Upper lobe of right lung (tissue), 1 donor: ENCODE measurements around the gene FEM1A. TPM values are rescaled to one million over a fixed set of nuclear protein-coding genes. Genes with fewer than 3 reads are reported as not detected.
"Not testable (repeated sequence)": the region's sequence is repeated elsewhere in the genome, so short reads cannot be mapped to it uniquely, and the experiment has no call there.

Experiments
- ATAC-seq: fragments of 200-7000 bp; cut with Tn5 transposase; one replicate; pipeline ENCODE4 v1.9.1; 2020; ENCODE audit warnings: mild to moderate bottlenecking, moderate library complexity
- DNase-seq: peaks from one replicate; pipeline ENCODE4 v3.0.0-alpha.2; 2020
- H3K27ac ChIP-seq: fragments of 200-600 bp; one replicate; pipeline ENCODE4 v1.8.0; 2022
- H3K27me3 ChIP-seq: fragments of 200-600 bp; one replicate; pipeline ENCODE4 v1.8.0; 2022; ENCODE audit warnings: mild to moderate bottlenecking
- H3K36me3 ChIP-seq: fragments of 200-600 bp; one replicate; pipeline ENCODE4 v1.8.0; 2022
- H3K4me1 ChIP-seq: fragments of 200-600 bp; one replicate; pipeline ENCODE4 v1.8.0; 2022
- H3K4me3 ChIP-seq: fragments of 200-600 bp; one replicate; pipeline ENCODE4 v1.8.0; 2022; ENCODE audit warnings: mild to moderate bottlenecking
- H3K9me3 ChIP-seq: fragments of 200-600 bp; one replicate; pipeline ENCODE4 v1.8.0; 2022
- CTCF ChIP-seq: fragments of 200-600 bp; IDR thresholded peaks from one replicate; pipeline ENCODE4 v1.8.0; 2022; ENCODE audit warnings: antibody characterized with exemption
- intact Hi-C: fragments of 100-400 bp; cut with DNase I; formaldehyde crosslinking; loops from one replicate; pipeline ENCODE4 v1.11.0; 2022
- total RNA-seq: library from RNA; stranded (reverse); fragmentation: NEBNext Ultra II Directional; extraction: Animal tissue kit (Norgen Biotek cat#: 25700); gene quantifications from one replicate; pipeline ENCODE4 v1.2.1, GENCODE V29; 2021
- donor health status: DM: no; HTN: yes; CAD: no; lungs with severe emphysema.

Gene FEM1A
- total RNA-seq, 1 donor from 2014 or later = 12.4 TPM

GRCh38 chr19:4830768-4831265, 39.3 kb downstream of the FEM1A start:
- no peak for DNase-seq
- peak overlapping the region; percentile 92 for H3K4me3 ChIP-seq
- ATAC-seq = peak; percentile 13
- peaks cover 15% of the 10 kb centered on the region for H3K4me1 ChIP-seq
- H3K36me3 ChIP-seq = no peaks in the 10 kb centered on the region
- no peaks in the 10 kb centered on the region for H3K9me3 ChIP-seq
- H3K27ac ChIP-seq = peak overlapping the region; percentile 94
- no peaks in the 10 kb centered on the region for H3K27me3 ChIP-seq
- TF ChIP-seq CTCF = no peak
- intact Hi-C loops = no loop called here

GRCh38 chr19:4831304-4831978, 39.9 kb downstream of the FEM1A start, which contains the start of gene TICAM1:
Gene TICAM1, minus strand, starts transcription at chr19:4831712. Its CDS starts 13,335 bp downstream, at chr19:4818377.
- no peaks in the 10 kb centered on the region for H3K27me3 ChIP-seq
- H3K27ac ChIP-seq = peak within 1 kb of the TSS; percentile 94
- ATAC-seq (peak; percentile 98), DNase-seq (peak; percentile 92)
- TF ChIP-seq CTCF = no peak
- intact Hi-C loops = no loop called here
- H3K9me3 ChIP-seq = no peaks in the 10 kb centered on the region
- peak within 1 kb of the TSS; percentile 92 for H3K4me3 ChIP-seq
- H3K36me3 ChIP-seq = no peaks in the 10 kb centered on the region
- H3K4me1 ChIP-seq = peaks cover 15% of the 10 kb centered on the region

GRCh38 chr19:4831979-4832340, 40.4 kb downstream of the FEM1A start:
- H3K27me3 ChIP-seq, H3K36me3 ChIP-seq, ATAC-seq, intact Hi-C loops, H3K9me3 ChIP-seq, DNase-seq: not testable (repeated sequence)
- peaks cover 15% of the 10 kb centered on the region for H3K4me1 ChIP-seq
- peak overlapping the region; percentile 94 for H3K27ac ChIP-seq
- peak overlapping the region; percentile 92 for H3K4me3 ChIP-seq

GRCh38 chr19:4832776-4833175, 41.2 kb downstream of the FEM1A start:
- no peak for ATAC-seq

GRCh38 chr19:4839192-4839591, 47.7 kb downstream of the FEM1A start:
- Histone ChIP-seq H3K9me3 (no peaks in the 10 kb centered on the region), H3K4me1 (no peaks in the 10 kb centered on the region), H3K27ac (no peak overlapping the region), H3K36me3 (peaks cover 47% of the 10 kb centered on the region), H3K27me3 (no peaks in the 10 kb centered on the region), H3K4me3 (no peak overlapping the region)
- no peak for ATAC-seq
- intact Hi-C loops = no loop called here
- no peak for DNase-seq
- no peak for TF ChIP-seq CTCF

More at GRCh38 chr19:4832776-4833175, 41.2 kb downstream of the FEM1A start:
- Histone ChIP-seq H3K36me3 (peaks cover 3% of the 10 kb centered on the region), H3K27me3 (no peaks in the 10 kb centered on the region), H3K27ac (no peak overlapping the region), H3K9me3 (no peaks in the 10 kb centered on the region), H3K4me1 (peaks cover 15% of the 10 kb centered on the region), H3K4me3 (no peak overlapping the region)
- intact Hi-C loops = no loop called here
- no peak for DNase-seq
- no peak for TF ChIP-seq CTCF

- Histone ChIP-seq H3K27ac (no peak overlapping the region), H3K9me3 (no peaks in the 10 kb centered on the region), H3K4me1 (no peaks in the 10 kb centered on the region), H3K4me3 (no peak overlapping the region), H3K27me3 (no peaks in the 10 kb centered on the region), H3K36me3 (peaks cover 65% of the 10 kb centered on the region)
- DNase-seq (no peak), ATAC-seq (no peak)
- intact Hi-C loops = no loop called here
- no peak for TF ChIP-seq CTCF
Observed at GRCh38 chr19:4843647-4843965, 52.1 kb downstream of the FEM1A start.
